NT2/D1 (cell line): ENCODE measurements around the gene FBXO42.

Experiments
- DNase-seq: peaks from one replicate; pipeline ENCODE4 v3.0.0-alpha.2; 2011; ENCODE audit warnings: low read depth, low spot score
- H3K27me3 ChIP-seq: 2 replicates; pipeline ENCODE4 v1.6.0; 2011; ENCODE audit warnings: mild to moderate bottlenecking; ENCODE audit not compliant: insufficient read length, insufficient read depth
- H3K36me3 ChIP-seq: 2 replicates; pipeline ENCODE4 v1.6.1; 2011; ENCODE audit warnings: mild to moderate bottlenecking, low read length, mixed read lengths; ENCODE audit not compliant: insufficient read depth, insufficient read length
- H3K4me1 ChIP-seq: 2 replicates; pipeline ENCODE4 v1.5.1; 2011; ENCODE audit not compliant: insufficient read depth, insufficient read length
- H3K4me3 ChIP-seq: 2 replicates; pipeline ENCODE4 v1.5.1; 2011; ENCODE audit warnings: low read depth; ENCODE audit not compliant: insufficient read length
- H3K9ac ChIP-seq: 2 replicates; pipeline ENCODE4 v1.6.0; 2011; ENCODE audit warnings: low read depth; ENCODE audit not compliant: insufficient read length
- H3K9me3 ChIP-seq: 2 replicates; pipeline ENCODE4 v1.5.1; 2011; ENCODE audit warnings: mild to moderate bottlenecking, low read length; ENCODE audit not compliant: insufficient read depth
- SUZ12 ChIP-seq: IDR thresholded peaks from 2 replicates; pipeline ENCODE4 v1.6.1; 2011; ENCODE audit not compliant: insufficient read length, insufficient read depth; ENCODE audit errors: extremely low read depth
- YY1 ChIP-seq: IDR thresholded peaks from 2 replicates; pipeline ENCODE4 v1.6.1; 2011; ENCODE audit not compliant: insufficient read length, insufficient read depth
- ZNF274 ChIP-seq: IDR thresholded peaks from 2 replicates; pipeline ENCODE4 v1.6.1; 2011; ENCODE audit warnings: mild to moderate bottlenecking, low read depth, low read length

Gene FBXO42

DNA sequence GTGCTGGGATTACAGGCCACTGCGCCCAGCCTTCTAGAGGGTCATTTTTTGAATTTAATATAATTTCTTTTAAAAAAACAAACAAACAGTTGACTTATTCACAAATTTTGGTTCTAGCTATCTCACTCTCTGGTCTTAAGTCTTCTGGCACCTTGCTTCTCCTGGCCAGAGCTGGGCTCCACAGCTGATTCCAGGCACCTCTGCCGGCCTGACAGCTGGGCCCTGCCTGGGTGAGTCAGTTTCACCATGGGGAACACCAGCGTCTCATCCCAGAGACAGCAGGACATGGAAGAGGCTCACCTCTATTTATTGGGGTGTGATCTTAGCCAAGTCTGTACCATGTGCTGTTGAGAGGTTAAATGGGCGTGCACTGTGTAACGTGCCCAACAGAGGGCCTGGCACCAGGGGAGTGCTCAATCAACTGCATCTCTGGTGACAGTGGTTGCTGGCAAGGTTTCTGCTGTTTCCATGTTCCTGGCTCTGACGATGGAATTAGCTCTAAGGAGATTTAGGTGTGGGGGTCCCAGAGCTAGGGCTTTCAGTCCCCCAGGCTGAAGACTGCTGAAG is 116.3 kb downstream of the FBXO42 start:
- no peaks in the 10 kb centered on the region for H3K36me3 ChIP-seq
- H3K9ac ChIP-seq = peak overlapping the region; percentile 79
- peaks cover 9% of the 10 kb centered on the region for H3K4me1 ChIP-seq
- TF ChIP-seq ZNF274 = no peak
- no peak for TF ChIP-seq SUZ12
- TF ChIP-seq YY1 = no peak
- no peak for DNase-seq
- H3K4me3 ChIP-seq = peak overlapping the region; percentile 63
- H3K27me3 ChIP-seq = peaks cover 10% of the 10 kb centered on the region
- no peaks in the 10 kb centered on the region for H3K9me3 ChIP-seq

GRCh38 chr1:16235347-16235746 is 116.9 kb downstream of the FBXO42 start:
- peaks cover 9% of the 10 kb centered on the region for H3K4me1 ChIP-seq
- peaks cover 11% of the 10 kb centered on the region for H3K27me3 ChIP-seq
- H3K9ac ChIP-seq = no peak overlapping the region
- H3K36me3 ChIP-seq = no peaks in the 10 kb centered on the region
- DNase-seq = no peak
- TF ChIP-seq YY1 (no peak), SUZ12 (no peak), ZNF274 (no peak)
- H3K9me3 ChIP-seq = no peaks in the 10 kb centered on the region
- H3K4me3 ChIP-seq = no peak overlapping the region

- H3K4me1 ChIP-seq = peaks cover 9% of the 10 kb centered on the region
- no peak for DNase-seq
Measured at GRCh38 chr1:16233431-16233830, 118.8 kb downstream of the FBXO42 start.

DNA sequence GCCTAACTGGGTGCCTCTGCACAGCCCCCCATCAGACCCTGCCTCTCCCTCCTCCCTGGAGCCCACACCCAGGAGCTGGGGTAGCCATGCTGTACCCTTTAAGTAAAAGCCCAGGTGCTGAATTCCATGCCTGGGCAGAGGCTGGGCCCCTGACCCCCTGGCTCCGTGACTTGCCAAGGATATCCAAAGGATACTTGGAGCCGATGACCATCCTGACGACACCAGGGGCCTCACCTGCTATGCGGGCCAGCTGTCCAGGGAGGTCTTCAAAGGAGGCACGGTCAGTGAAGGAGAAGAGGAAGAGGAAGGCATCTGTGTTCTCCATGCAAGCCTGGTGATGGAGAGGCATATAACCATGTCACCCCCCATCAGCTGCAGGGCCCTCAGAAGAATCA is 120.0 kb downstream of the FBXO42 start:
- peaks cover 9% of the 10 kb centered on the region for H3K4me1 ChIP-seq
- H3K36me3 ChIP-seq = no peaks in the 10 kb centered on the region
- TF ChIP-seq SUZ12 = no peak
- TF ChIP-seq YY1 = no peak
- TF ChIP-seq ZNF274 = no peak
- H3K9ac ChIP-seq = no peak overlapping the region
- H3K4me3 ChIP-seq = no peak overlapping the region
- peaks cover 40% of the 10 kb centered on the region for H3K27me3 ChIP-seq
- no peaks in the 10 kb centered on the region for H3K9me3 ChIP-seq
- DNase-seq = no peak

More at GRCh38 chr1:16233431-16233830, 118.8 kb downstream of the FBXO42 start:
- no peaks in the 10 kb centered on the region for H3K9me3 ChIP-seq
- peaks cover 29% of the 10 kb centered on the region for H3K27me3 ChIP-seq
- H3K36me3 ChIP-seq = no peaks in the 10 kb centered on the region
- TF ChIP-seq SUZ12 = no peak
- TF ChIP-seq YY1 = no peak
- no peak for TF ChIP-seq ZNF274
- no peak overlapping the region for H3K9ac ChIP-seq
- H3K4me3 ChIP-seq = no peak overlapping the region

- H3K9me3 ChIP-seq = no peaks in the 10 kb centered on the region
- DNase-seq = no peak
- peaks cover 9% of the 10 kb centered on the region for H3K4me1 ChIP-seq
- no peak for TF ChIP-seq YY1
- TF ChIP-seq SUZ12 = no peak
- no peak for TF ChIP-seq ZNF274
- no peak overlapping the region for H3K9ac ChIP-seq
- no peaks in the 10 kb centered on the region for H3K36me3 ChIP-seq
- no peak overlapping the region for H3K4me3 ChIP-seq
- peaks cover 45% of the 10 kb centered on the region for H3K27me3 ChIP-seq
Measured at GRCh38 chr1:16231331-16232315, 120.7 kb downstream of the FBXO42 start.

- no peaks in the 10 kb centered on the region for H3K36me3 ChIP-seq
Measured at GRCh38 chr1:16230744-16231143, 121.5 kb downstream of the FBXO42 start.

DNA sequence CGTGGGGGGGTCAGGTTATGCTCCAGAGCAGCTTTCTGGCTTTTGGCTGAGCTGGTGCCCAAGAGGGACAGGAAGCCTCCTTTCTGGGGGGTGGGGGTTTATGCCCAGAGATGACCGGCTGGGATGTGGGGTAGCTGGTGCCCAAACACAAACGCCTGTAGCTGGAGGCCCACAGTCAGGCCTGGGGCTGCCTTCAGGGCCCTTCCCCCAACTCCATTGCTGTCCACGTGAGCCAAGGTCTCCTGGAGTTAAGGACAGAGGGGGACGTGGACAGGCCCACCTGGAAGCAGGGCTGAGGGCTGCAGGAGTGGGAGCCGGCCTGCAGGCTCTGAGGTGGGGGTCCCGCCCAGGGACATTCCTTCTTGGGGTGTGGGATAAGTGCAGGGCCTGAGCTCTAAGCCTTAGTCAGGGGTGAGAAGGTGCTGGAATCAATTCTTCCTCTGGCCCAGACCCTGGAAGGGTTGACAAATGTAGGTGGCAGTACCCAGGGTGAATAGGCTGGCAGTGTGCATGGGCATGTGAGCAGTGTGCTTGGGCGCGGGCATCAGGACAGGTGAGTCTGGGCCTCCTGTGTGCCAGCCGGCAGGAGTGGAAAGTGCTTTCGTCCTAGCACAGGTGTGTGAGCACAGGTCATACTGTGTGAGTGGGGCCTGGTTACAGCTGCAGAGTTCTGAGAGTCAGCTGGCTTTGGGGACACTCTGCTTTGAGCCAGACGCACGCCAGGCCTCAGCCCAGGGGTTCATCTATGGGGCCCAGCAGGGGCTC is 122.1 kb downstream of the FBXO42 start:
- Histone ChIP-seq H3K27me3 (peaks cover 51% of the 10 kb centered on the region), H3K9ac (no peak overlapping the region), H3K4me3 (no peak overlapping the region), H3K4me1 (peaks cover 9% of the 10 kb centered on the region), H3K9me3 (no peaks in the 10 kb centered on the region), H3K36me3 (no peaks in the 10 kb centered on the region)
- no peak for DNase-seq
- no peak for TF ChIP-seq YY1
- TF ChIP-seq SUZ12 = no peak
- no peak for TF ChIP-seq ZNF274

More at GRCh38 chr1:16230744-16231143, 121.5 kb downstream of the FBXO42 start:
- no peak overlapping the region for H3K9ac ChIP-seq
- peaks cover 9% of the 10 kb centered on the region for H3K4me1 ChIP-seq
- H3K27me3 ChIP-seq = peaks cover 45% of the 10 kb centered on the region
- no peaks in the 10 kb centered on the region for H3K9me3 ChIP-seq
- TF ChIP-seq YY1 (no peak), SUZ12 (no peak), ZNF274 (no peak)
- H3K4me3 ChIP-seq = no peak overlapping the region
- DNase-seq = no peak
